Sigmoid colon (tissue), 4 donors: ENCODE data around the gene TDRD5.

ENCODE experiments used
- POLR2A ChIP-seq, 2 donors: fragments of 450-650 bp; IDR thresholded peaks; one replicate each; pipeline ENCODE4 v1.6.1; 2016; ENCODE audit warnings: antibody characterized with exemption in 2 of 2, mild to moderate bottlenecking in 2 of 2, moderate library complexity in 2 of 2
- POLR2AphosphoS5 ChIP-seq, 4 donors: sonication (generic); formaldehyde crosslinking; IDR thresholded peaks; one replicate each; pipeline ENCODE4 v1.6.1; 2017; ENCODE audit warnings: antibody characterized with exemption in 4 of 4
- TF ChIP-seq, protein P1 (sequence below), 4 experiments: fragments of 450-650 bp in 3 of 4; fragments of 200-600 bp in 1 of 4; IDR thresholded peaks; one replicate each; pipeline ENCODE4 v1.5.1; 2016 to 2019; ENCODE audit warnings: antibody characterized with exemption in 4 of 4, mild to moderate bottlenecking in 3 of 4, moderate library complexity in 2 of 4

DNA sequence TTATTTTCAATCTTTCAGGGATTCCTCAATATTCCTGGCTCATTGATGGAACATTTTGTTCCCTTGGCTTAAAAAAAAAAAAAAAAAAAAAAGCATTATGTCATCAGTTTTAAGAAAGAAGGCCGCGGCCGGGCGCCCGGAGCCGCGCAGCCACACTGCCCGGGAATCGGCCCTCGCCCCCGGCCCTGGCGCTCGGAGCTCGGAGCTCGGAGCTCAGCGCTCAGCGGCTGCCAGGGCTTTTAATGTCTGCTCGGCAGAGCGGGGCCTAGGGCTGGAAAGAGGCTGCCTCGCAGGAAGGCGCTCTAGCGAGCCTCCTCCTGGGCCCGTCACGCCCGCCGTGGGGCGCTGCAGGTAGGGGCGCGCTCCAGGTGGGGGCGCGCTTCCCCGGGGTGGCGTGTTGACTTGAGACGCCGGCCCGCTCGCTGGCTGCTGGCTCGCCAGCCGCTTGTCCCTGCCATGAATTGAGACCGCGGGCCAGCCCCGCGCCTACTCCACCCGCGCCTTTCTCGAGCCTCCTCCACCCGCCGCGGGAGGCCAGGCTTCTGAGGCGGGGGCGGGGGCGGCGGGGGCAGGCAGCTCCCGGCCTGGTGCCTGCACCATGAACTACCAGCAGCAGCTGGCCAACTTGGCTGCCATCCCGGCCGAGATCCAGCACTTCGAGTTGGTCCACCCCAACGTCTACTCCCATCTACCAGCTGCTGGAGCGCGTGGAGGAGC, 5.4 kb upstream of the TDRD5 start:
- TF ChIP-seq, protein P1, sequence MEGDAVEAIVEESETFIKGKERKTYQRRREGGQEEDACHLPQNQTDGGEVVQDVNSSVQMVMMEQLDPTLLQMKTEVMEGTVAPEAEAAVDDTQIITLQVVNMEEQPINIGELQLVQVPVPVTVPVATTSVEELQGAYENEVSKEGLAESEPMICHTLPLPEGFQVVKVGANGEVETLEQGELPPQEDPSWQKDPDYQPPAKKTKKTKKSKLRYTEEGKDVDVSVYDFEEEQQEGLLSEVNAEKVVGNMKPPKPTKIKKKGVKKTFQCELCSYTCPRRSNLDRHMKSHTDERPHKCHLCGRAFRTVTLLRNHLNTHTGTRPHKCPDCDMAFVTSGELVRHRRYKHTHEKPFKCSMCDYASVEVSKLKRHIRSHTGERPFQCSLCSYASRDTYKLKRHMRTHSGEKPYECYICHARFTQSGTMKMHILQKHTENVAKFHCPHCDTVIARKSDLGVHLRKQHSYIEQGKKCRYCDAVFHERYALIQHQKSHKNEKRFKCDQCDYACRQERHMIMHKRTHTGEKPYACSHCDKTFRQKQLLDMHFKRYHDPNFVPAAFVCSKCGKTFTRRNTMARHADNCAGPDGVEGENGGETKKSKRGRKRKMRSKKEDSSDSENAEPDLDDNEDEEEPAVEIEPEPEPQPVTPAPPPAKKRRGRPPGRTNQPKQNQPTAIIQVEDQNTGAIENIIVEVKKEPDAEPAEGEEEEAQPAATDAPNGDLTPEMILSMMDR (IDR thresholded peaks at IDR 0.05) = peak in 2 of 4 experiments; percentile 24 to 40
- TF ChIP-seq POLR2A (IDR thresholded peaks at IDR 0.05) (no peak), POLR2AphosphoS5 (IDR thresholded peaks at IDR 0.05) (peak in 1 of 4 donors; percentile 19)
